ENCODE measurements around the gene NEURL1B. TPM values are rescaled to one million over a fixed set of nuclear protein-coding genes. Genes with fewer than 3 reads are reported as not detected.

Gene NEURL1B
- total RNA-seq, 2 donors from 2014 or later: 17.9 to 22.4 TPM

DNA sequence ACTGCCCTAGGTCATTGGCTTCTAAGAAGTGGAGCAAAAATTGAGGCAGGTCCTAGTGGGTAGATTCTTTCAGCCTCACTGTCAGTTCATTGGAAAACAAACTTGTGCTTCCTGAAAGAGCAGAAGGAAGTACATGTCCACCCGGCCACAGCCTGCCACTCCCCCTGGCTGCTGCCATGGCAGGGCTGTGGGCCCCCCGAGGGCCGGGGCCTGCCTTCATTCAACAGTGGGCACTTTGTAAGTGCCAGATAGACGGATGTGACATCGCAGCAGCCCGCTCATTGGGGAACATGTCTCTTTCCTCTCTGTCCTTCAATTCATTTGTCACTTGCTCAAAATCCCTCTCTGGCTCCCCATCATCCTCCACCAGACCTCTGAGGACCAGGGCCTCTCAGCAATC is 20.6 kb upstream of the NEURL1B start:
- Histone ChIP-seq H3K4me3 (no peak overlapping the region), H3K9me3 (no peaks in the 10 kb centered on the region), H3K27me3 (no peaks in the 10 kb centered on the region), H3K4me1 (no peaks in the 10 kb centered on the region), H3K36me3 (no peaks in the 10 kb centered on the region), H3K27ac (no peak overlapping the region)
- TF ChIP-seq, protein P1, sequence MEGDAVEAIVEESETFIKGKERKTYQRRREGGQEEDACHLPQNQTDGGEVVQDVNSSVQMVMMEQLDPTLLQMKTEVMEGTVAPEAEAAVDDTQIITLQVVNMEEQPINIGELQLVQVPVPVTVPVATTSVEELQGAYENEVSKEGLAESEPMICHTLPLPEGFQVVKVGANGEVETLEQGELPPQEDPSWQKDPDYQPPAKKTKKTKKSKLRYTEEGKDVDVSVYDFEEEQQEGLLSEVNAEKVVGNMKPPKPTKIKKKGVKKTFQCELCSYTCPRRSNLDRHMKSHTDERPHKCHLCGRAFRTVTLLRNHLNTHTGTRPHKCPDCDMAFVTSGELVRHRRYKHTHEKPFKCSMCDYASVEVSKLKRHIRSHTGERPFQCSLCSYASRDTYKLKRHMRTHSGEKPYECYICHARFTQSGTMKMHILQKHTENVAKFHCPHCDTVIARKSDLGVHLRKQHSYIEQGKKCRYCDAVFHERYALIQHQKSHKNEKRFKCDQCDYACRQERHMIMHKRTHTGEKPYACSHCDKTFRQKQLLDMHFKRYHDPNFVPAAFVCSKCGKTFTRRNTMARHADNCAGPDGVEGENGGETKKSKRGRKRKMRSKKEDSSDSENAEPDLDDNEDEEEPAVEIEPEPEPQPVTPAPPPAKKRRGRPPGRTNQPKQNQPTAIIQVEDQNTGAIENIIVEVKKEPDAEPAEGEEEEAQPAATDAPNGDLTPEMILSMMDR (IDR thresholded peaks at IDR 0.05): no peak
- no peak for DNase-seq (ENCODE audit: low spot score)

- no peaks in the 10 kb centered on the region for H3K9me3 ChIP-seq
- TF ChIP-seq, protein P1 (IDR thresholded peaks at IDR 0.05): no peak
- H3K4me3 ChIP-seq: no peak overlapping the region
- no peak overlapping the region for H3K27ac ChIP-seq
- DNase-seq (ENCODE audit: low spot score): no peak
- H3K4me1 ChIP-seq: no peaks in the 10 kb centered on the region
- no peaks in the 10 kb centered on the region for H3K27me3 ChIP-seq
- no peaks in the 10 kb centered on the region for H3K36me3 ChIP-seq
Measured at GRCh38 chr5:172622091-172623046, 18.7 kb upstream of the NEURL1B start.

GRCh38 chr5:172623313-172623980 is 17.6 kb upstream of the NEURL1B start:
- no peaks in the 10 kb centered on the region for H3K27me3 ChIP-seq
- DNase-seq (ENCODE audit: low spot score): no peak
- no peak overlapping the region for H3K27ac ChIP-seq
- no peaks in the 10 kb centered on the region for H3K36me3 ChIP-seq
- TF ChIP-seq, protein P1 (IDR thresholded peaks at IDR 0.05): no peak
- no peak overlapping the region for H3K4me3 ChIP-seq
- no peaks in the 10 kb centered on the region for H3K9me3 ChIP-seq
- H3K4me1 ChIP-seq: no peaks in the 10 kb centered on the region

DNA sequence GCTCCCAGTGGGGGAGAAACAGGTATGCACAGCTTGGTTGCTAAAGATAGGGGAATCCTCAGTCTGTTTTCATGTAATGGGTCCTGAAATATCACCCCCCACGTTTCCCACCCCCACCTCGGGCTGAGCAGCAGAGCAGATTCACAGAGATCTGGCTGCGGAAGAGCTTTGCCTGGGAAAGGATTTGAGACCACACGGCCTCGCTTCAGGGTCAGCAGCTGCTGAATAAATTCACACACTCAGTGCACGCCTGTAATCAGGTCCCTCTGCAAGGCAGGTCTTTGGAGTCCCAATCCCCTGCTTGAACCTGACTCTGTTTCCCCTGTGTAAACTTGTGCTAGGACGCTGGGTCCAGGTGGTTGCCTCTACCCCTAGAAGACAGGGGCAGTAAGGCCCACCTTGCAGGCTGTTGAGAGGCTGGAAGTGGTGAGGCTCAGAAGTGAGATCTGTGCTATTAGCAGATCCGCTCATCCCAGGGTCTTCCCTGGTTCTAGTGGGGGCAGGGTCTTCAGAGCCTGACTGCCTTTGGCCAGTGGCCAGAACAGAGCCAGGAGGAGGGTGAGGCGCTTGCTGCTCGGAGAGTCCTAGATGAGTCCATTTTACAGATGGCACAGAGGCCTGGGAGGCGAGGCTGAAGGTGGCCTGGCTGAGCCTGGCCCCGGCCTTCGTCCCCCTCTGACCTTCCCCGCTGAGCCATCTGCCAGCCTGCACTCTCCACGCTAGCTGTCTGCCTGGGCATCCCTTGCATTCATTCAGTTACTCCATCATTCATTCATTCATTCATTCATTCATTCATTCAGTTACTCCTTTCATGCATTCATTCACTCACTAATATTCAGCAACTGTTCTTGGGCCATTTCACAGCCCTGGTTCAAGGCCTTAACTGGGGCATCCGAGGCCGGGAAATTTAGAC is 16.7 kb upstream of the NEURL1B start:
- no peaks in the 10 kb centered on the region for H3K4me1 ChIP-seq
- TF ChIP-seq, protein P1 (IDR thresholded peaks at IDR 0.05): no peak
- no peaks in the 10 kb centered on the region for H3K27me3 ChIP-seq
- no peaks in the 10 kb centered on the region for H3K36me3 ChIP-seq
- no peaks in the 10 kb centered on the region for H3K9me3 ChIP-seq
- no peak overlapping the region for H3K4me3 ChIP-seq
- H3K27ac ChIP-seq: no peak overlapping the region
- DNase-seq (ENCODE audit: low spot score): no peak

Measured in right atrium auricular region (tissue), 2 donors.